CD4-positive, alpha-beta T cell treated with Interleukin-4 for 1 hour (primary cell): ENCODE data around the gene SCUBE3.

Experiments
- DNase-seq, 2 donors: peaks; one replicate each; pipeline ENCODE4 v3.0.0-alpha.2; 2020 to 2022

Gene SCUBE3

DNA sequence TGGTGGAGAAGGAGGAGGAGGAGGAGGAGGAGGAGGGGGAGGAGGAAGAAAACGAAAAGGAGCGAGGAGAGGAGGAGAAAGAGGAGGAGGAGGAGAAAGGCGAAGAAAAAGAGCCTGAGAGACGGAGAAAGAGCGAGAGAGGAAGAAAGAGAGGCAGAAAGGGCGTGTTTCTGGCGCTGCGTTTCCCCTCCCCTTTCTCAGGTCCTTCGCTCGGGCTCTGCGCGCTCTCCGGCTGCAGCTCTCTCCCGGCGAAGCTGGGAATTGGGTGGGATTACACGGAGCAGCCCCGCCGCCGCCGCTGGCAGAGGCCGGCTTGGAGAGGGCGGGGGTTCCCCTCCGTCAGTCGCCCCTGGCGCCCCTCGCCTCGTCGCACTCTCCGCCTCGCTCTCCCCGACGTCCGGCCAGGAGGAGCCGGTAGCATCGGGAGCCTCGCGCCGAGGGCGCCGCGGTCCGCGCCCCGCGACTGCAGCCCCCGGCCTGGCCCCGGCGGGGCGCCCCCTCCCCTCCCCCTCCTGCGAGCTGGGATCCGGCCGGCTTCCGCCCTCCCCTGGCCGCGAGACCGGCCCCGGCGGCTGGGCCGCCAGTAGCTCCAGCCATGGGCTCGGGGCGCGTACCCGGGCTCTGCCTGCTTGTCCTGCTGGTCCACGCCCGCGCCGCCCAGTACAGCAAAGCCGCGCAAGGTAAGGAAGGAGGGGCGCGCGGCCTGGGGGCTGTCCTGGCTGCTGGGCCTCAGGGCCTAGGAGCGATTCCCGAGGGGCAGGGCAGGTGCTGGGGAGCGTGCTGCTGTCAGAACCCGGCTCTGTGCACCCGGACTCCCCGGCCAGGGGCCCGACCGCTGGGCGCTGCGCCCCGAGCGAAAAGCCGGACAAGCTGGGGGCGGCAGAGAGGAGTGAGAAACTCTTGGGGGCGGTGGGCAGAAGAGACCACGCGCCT, at the start of gene SCUBE3:
SCUBE3 (plus strand) TSS at position 133 of the 933 bp plus-strand sequence; CDS start at position 596, 463 bp downstream.
- no peak for DNase-seq

DNA sequence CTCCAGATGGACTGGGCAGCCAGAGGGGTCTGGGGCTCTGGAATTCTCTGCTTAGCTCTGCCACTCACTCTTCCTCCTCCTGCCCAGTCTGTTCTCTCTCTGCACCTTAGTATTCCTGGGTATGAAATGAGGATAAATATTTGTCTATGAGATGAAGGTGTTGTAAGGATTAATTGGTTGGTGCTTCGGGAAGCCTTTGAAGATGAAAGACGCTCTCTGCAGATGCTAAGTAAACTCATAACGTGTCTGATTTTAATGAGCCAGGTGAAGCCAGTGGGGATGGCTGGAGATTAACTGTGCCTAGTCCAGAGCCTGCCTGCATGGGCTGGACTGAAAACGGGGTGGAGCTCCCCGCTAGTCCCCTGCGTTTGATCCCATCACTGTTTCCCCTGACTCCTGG, 49.5 kb upstream of the SCUBE3 start:
- DNase-seq, result no peak

DNA sequence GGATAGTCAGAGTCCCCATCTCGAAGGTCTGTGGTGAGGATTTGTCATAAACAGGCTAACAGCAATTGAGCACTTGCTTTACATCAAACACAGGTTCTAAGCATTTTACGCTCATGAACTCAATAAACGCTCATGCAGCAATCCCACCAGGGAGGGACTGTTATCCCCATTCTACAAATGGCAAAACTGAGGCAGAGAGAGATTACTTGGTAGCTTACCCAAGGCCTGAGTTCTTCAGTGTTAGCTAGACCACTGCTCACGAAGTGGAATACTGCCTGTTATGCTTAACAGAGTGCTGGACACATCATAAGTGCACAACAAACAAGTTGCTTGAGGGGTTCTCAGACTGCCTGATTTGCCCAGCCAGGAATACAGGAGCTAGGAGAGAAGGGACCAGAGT, 48.9 kb upstream of the SCUBE3 start:
- no peak for DNase-seq

GRCh38 chr6:35165630-35166071, 48.1 kb upstream of the SCUBE3 start:
- no peak for DNase-seq

- no peak for DNase-seq
Measured at GRCh38 chr6:35166116-35166515, 47.6 kb upstream of the SCUBE3 start.

- no peak for DNase-seq
Measured at GRCh38 chr6:35166520-35166919, 47.2 kb upstream of the SCUBE3 start.

- no peak for DNase-seq
Measured at GRCh38 chr6:35167505-35167904, 46.3 kb upstream of the SCUBE3 start.

GRCh38 chr6:35168461-35168861, 45.3 kb upstream of the SCUBE3 start:
- DNase-seq, result no peak

DNA sequence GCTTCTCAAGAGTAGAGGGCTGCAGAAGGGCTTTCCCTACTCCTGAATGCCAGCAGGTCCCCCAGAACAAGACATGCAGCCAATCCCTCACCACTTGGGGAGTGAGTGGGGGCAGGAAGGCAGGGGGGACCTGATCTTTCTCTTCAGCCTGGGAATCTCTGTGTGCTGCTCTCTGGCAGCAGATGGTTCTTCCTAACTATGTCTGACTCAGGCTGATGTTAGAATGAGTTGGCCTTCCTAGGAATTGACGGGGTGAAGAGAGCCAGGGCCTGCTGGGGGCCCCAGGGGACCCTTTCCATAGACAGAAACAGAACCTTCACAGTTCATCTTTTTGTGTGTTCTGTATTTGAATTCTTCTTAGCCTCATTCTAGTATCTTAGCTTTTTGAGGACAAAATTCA, 43.6 kb upstream of the SCUBE3 start:
- DNase-seq, result no peak

DNA sequence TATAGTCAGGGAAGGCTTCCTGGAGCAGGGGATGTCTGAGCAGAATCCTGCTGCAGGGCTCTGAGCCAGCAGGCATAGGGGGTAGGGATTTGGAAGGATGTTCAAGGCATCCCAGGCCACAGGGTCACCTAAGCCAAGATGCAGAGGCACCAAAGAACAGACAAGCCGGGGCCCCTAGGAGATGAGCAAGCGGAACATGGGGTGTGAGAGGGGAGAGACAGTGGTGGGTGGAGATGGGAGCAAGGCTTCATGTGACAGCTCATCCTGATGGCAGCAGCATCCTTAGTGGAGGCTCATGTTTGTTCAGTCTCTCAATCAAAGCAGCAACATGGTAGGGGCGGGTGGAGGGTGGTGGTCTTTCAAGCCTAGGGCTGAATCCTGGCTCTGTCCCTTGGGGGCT, 42.9 kb upstream of the SCUBE3 start:
- no peak for DNase-seq

DNA sequence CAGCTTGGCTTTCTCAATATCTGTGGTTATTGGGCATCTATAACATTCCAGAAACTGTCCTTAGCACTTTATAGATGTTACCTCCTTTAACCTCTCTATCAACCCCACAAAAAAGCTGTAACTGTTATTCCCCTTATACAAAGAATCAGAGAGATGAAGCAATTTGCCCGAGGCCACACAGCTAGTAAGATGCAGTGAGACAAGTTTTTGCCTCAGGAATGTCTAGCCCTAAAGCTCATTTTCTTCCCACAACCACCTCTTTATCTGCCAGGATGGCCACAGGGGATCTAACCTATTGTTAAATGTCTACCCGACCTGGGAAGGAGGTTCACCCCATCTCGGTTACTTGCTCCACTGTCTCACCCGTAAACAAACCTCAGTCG, 40.7 kb upstream of the SCUBE3 start:
- DNase-seq, result no peak

- DNase-seq, result peak in 1 of 2 donors; percentile 9
Measured at GRCh38 chr6:35173427-35174087, 40.2 kb upstream of the SCUBE3 start.

DNA sequence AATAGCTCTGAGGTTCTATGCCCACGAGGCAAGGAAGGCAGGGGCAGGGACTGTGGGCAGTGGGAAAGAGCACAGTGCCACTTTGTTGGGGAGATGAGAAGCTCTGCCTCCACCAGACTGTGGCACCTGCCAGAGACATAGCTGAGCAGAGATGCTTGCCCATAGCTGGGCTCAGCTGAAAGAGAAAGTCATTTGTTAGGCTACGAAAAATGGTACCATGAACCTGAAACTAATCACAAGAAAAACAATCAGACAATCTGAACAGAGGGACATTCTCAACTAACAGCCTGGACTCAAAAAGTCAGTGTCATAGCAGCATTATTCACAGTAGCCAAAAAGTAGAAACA, 39.7 kb upstream of the SCUBE3 start:
- DNase-seq, result no peak

GRCh38 chr6:35174501-35174900, 39.3 kb upstream of the SCUBE3 start:
- no peak for DNase-seq

- no peak for DNase-seq
Measured at GRCh38 chr6:35176301-35177024, 37.3 kb upstream of the SCUBE3 start.

GRCh38 chr6:35177157-35177556, 36.6 kb upstream of the SCUBE3 start:
- no peak for DNase-seq

DNA sequence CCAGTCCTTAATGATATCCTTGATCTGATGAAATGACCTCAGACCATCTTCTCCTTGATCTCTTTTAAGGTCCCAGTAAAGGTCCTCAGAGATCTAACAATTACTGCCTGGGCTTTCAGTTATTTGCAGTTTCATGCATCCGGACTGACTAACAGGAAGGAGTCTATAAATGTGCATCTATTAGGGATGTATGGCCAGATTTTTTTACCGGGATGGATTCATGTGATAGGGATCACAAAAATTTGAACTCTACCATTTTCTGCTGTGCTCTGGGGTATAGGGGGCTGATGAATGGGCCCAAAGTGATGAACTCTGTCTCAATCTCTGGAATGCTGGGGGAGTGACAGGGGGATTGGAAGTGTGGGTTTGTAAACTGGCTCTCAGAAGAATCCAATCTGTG, 36.2 kb upstream of the SCUBE3 start:
- DNase-seq, result no peak

GRCh38 chr6:35178012-35178411, 35.7 kb upstream of the SCUBE3 start:
- DNase-seq, result no peak

DNA sequence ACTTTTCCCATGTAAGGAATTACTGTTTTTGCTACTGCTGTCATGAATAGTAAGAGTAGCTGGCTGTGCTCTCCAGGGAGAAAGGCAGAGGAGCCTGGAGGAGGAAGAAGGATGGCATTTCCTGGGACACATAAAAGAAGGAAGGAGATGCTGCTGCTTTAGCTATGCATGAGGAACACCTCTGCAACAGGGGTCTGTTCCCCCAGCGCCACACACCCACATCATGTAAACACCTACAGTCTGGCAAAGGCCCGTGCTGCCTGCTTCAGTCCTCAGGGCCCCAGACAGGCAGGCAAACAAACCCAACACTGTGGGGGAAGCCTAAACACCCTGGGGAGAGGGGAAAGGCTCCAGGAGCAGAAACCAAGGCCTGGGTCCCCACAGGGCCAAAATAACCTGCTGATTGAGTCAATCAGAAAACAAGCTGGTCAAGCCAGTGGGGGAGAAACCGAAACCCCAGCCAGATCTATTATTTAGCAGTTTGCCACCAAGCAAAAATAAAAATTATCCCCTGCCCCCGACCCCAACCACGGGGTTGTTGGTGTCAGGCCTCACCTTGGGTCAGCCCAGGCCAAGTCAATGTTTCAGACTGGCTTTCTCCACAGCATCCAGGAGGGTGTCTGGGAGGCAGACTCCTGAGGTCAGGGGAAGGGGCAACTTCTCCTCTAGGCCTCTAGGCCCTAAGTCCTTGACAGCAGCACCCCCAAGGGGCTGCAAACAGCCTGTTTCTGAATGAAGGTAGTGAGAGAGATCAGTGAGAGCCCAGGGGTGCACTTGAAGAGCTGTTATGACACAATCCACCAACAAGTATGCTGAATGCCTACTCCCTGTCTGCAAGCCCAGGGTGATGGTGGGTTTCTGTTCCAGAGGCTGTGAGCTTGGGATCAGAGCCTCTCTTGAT, 34.6 kb upstream of the SCUBE3 start:
- no peak for DNase-seq

GRCh38 chr6:35179901-35180535, 33.7 kb upstream of the SCUBE3 start:
- no peak for DNase-seq

DNA sequence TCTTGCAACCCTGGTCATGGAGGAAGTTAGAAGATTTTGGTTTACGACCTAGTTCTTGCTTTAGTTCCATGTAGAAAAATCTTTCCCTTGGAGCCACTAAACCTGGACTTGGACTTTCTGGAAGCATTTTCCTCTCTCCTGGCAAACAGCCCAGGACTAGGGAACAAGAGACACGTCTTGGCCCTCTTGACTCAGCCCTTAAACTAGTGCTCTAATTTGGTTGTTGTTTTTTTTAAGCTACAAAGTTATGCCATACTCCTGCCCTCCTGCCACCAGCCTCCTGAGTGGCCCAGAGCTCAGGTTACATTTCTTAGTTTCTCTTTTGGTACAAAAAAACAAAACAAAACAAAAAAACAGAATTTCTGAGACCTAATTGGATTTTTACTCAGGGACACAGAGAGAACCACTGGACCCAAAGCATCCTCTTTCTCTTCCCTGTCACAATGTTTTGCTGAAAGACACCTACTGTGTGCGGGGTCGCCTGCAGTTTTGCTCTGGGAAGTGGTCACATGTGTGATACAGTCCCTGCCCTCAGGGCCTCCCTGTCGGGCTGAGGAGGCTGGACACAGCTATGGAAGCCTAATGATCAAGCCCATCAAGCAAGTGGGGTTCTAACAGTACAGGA, 32.3 kb upstream of the SCUBE3 start:
- DNase-seq, result no peak
